GM21786 (cell line): ENCODE results near the gene RABAC1.

Source experiments
- ATAC-seq: cut with Tn5 transposase; IDR thresholded peaks from one replicate; pipeline ENCODE4 v1.9.1; 2021; ENCODE audit not compliant: unreplicated experiment

The RABAC1 gene

GRCh38 chr19:41930322-41930722, 28.8 kb downstream of the RABAC1 start:
- no peak for ATAC-seq

- no peak for ATAC-seq
Measured at GRCh38 chr19:41929536-41930071, 29.5 kb downstream of the RABAC1 start.

GRCh38 chr19:41928754-41929535, 30.2 kb downstream of the RABAC1 start:
- no peak for ATAC-seq

DNA sequence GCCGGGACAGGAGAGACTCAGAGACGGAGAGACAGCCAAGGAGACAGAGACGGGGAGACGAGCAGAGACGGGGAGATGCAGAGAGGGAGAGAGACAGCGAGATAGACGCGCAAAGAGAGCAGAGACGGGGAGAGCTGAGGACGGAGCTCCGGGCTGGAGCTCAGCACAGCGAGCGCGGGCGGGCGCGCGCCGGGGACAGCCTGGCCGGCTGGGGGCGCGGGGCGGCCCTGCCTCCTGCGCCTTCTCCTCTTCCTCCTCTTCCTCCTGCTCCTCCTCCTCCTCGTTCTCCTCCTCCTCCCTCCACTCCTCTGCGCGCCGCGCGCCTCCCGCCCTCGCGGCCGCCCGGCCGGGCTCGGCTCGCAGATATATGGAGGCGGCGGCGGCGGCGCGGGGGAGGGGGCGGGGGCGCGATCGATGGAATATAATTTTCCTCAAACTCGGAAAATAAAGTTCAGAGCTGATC, 30.9 kb downstream of the RABAC1 start, which contains the start of gene ERFL:
ERFL (minus strand) TSS at position 229 of the 463 bp plus-strand sequence. CDS start 15,530 bp downstream, outside the sequence.
- no peak for ATAC-seq

DNA sequence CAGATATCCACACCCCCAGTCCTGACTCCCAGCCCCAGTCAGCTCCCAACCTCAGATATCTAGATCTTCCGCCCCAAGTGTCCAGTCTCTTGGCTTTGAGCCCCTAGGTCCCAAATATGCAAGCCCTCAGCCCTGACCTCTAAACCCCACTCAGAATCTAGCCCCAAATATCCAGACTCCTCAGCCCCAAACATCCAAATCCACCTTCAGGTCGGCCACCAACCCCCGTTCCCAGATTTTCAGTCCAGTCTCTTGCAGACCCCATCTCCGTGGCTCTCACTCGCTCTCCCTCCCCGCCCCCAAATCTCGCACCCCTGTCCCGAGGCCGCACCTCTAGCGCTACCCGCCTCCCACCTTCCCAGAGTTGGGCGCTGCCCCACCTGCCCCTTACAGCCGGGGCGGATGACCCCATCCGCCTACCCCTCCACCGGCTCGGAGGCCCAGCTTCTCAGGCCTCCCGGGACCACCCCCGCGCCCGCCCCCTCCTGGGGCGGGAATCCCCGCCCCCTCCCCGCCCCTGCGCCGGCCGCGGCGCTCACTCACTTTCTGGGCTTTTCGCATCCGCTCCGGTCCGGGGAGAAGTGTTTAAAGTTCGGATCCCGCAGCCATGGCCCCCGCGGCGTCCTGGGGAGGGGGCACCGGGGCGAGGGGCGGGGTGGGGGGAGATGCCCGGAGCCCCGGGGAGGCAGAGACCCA, 31.5 kb downstream of the RABAC1 start:
- no peak for ATAC-seq

- ATAC-seq, result no peak
Measured at GRCh38 chr19:41926763-41927496, 32.2 kb downstream of the RABAC1 start.

DNA sequence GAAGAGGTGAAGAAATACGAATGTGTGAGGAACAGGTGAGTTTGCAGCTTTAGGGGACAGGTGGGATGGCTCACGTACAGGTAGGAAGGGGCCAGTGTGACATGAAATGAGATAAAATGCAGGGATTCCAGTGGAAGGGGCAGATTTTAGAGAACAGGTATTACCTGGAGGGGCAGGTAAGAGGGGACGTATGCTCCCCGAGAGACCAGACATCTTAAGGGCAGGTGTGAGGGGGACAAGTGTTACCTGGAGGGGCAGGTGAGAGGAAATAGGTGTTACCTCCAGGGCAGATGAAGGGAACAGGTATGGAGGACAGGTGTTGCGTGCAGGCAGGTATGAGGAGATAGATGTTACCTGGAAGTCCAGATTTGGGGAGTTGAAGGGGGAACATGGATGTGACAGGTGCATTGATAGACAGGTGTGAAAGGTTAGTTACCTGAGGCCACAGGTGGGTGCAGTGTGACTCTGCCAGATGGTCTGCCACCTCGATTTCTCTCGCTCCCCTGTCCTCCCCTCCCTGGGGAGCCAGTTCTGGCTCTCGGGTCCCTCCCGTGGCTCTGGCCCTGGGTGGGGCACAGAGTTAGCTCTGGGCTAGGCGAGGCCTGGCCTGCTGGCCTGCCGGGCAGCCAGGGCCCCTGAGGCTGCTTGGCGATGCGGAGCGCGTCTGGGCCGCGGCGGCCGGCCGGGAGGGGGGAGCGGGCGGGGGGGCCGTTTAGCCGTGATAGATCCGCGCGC, 32.9 kb downstream of the RABAC1 start:
- no peak for ATAC-seq

DNA sequence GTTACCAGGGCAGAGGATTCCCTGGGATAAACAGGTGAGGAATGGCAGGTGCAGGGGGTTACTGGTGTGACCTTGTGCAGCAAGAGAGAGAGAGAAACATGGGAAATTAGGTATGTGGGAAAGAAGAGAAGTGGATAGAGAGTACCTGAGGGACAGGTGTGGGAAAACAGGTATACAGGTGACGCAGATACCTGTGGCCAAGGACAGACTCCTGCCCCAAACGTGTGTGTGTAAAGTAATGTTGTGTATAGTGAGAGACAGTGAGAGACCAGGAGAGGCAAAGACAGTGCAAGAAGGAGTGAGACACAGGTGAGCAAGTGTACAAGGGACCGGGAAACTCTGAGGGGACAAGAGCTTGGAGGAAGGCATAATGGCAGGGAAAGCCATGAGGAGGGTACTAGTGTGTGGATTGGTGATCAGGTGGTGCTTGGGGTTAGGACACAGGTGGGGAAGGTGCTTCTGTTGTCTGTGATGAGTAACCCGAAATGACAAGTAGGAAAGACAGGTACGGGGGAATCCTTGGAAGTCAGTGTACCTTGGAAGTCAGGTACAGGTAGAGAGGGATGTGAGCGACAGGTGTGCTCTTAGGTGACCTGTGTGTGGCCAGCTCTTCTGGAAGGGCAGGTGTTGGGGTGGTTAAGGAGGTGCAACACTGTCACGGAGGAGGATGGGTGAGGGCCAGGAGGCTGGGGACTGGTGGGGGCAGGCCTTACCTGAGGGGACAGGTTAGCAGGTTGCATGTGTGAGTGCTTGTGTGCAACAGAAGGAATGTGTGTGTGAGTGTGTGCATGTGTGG, 33.7 kb downstream of the RABAC1 start:
- ATAC-seq, result no peak

DNA sequence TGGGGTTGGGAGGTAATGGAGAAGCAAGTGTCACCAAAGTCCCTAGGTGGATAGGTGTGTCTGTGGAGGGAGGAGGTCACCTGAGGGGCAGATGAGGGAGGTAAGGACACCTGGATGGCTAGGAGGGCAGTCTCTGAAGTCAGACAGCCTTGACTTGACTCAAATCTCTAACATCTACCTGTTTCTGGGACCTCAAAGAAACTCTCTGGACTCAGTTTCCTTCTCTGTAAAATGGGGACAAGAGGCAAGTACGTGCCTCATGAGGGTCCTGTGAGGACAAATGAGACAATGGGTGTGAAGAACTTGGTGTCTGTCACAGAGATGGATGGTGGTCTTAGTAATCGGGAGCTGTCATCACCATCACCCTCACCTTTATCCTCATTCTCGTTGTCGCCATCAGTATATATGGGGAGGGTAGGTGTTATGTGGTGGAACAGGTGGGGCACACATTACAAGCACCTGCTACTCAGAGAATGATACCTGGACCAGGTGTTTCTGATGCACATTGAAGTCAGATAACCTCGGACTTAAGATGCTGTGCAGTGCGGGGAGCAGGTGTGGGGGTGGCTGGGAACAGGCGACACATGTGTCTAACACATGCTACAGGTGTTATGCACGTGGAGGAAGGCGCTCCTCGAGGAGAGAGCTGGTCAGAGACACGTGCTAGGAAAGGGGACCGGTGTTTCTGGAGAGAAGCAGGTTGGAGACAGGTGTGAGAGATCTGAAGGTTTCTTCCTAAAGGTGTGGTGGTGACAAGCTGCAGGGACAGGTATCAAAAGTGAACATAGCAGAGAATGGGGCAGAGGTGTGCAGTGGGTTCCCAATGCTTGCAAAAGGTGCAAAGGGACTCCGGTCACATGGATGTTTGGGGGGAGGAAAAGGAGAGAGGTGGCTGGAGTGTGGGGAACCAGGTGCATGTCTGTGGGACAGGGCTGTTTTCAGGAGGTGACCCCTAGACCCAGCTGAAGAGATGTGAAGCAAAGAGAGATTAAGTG, 34.7 kb downstream of the RABAC1 start:
- ATAC-seq, result no peak

DNA sequence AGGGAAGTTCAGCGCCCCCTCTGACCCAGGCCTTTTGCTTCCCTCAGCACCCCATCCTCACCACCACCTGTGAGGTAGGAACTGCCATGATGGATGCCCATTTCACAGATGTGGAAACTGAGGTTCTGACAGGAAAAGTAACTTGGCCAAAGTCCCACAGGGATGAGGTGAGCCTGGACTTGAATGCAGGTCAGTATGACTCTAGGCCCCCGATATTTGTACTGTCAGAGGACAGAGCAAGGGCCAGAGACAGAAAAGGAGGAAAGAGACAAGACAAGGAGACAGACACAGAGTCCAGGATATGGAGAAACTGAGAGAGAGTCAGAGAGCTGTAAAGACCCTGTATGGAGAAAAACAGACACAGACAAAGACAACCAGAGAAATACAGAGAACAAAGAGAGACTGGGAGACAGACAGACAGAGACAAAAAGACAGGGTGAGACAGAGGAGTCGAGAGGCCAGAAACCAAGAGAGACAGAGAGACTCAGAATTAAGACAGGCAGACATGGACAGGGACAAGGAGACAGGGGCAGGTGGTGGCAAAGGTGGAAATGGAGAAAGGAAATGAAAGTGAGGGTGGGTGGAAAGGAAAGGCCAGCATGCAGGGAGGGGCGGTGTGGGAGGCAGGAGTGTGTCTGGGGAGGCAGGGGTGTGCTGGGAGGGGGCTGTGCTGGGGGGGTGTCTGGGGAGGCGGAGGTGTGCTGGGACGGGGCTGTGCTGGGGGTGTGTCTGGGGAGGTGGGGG, 35.9 kb downstream of the RABAC1 start:
- ATAC-seq, result no peak

- ATAC-seq, result no peak
Measured at GRCh38 chr19:41922585-41922984, 36.5 kb downstream of the RABAC1 start.

GRCh38 chr19:41921577-41922576, 37.2 kb downstream of the RABAC1 start:
- no peak for ATAC-seq

- ATAC-seq, result no peak
Measured at GRCh38 chr19:41920882-41921576, 38.1 kb downstream of the RABAC1 start.

DNA sequence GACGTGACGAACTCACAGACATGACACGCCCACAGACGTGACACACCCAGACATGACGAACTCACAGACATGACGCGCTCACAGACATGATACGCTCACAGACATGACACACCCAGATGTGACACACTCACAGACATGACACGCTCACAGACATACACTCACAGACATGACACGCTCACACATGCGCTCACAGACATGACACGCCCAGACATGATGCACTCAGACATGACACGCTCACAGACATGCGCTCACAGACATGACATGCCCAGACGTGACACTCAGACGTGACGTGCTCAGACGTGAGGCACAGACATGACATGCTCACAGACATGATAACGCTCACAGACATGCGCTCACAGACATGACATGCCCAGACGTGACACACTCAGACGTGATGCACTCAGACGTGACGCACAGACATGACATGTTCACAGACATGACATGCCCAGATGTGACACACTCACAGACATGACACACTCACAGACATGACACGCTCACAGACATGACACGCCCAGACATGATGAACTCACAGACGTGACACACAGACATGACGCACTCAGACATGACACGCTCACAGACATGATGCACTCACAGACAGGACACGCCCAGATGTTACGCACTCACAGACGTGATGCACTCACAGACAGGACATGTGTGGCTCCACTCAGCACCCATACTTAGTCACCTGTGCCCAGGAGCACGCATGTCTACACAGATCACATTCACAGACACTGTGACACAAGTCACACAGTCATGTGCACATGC, 39.0 kb downstream of the RABAC1 start:
- ATAC-seq, result no peak

GRCh38 chr19:41918653-41919244, 40.4 kb downstream of the RABAC1 start:
- ATAC-seq, result no peak
